ENCODE results near the gene STAT1.

STAT1 gene

DNA sequence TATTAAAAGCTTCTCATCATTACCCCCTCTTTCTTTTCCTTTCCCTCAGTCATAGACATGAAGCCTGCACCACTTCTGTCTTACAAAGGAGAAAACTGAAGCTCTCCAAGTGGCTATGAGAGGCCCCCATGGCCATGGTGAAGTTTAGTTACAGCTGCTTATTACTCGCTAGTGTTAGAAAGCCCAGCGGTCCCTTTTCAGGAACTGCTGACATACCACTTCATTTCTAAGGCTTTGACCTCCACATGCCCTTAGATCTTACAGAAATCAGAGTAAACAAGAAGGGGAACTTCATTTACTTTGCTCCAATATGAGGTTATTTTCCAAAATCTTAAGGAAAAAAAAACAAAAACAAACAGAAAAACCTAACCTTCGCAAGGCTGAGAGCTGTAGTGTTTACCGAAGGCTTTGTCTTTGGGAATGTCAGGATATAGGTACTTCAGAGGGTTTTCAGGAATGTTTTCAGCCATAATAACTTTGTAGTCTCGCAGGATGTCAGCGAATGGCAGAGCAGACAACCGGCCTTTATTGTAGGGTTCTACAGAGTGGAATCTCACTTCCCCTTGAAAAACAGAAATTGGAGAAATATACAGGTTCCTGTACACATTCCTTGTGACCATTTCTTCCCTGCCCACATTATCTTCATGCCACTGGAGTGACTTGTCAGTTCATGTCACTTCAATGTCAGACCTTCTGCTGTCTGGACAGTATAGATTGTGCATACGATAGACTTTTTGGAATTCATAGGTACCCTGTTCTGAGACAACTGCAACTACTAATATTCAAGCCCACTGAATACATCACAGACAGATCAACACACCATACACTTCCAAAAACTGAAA lies 18.8 kb upstream of the STAT1 start:
- Histone ChIP-seq H3K4me3 (no peak overlapping the region), H3K27ac (no peak overlapping the region)
- DNase-seq (ENCODE audit: low spot score) = no peak
- TF ChIP-seq, protein P1, sequence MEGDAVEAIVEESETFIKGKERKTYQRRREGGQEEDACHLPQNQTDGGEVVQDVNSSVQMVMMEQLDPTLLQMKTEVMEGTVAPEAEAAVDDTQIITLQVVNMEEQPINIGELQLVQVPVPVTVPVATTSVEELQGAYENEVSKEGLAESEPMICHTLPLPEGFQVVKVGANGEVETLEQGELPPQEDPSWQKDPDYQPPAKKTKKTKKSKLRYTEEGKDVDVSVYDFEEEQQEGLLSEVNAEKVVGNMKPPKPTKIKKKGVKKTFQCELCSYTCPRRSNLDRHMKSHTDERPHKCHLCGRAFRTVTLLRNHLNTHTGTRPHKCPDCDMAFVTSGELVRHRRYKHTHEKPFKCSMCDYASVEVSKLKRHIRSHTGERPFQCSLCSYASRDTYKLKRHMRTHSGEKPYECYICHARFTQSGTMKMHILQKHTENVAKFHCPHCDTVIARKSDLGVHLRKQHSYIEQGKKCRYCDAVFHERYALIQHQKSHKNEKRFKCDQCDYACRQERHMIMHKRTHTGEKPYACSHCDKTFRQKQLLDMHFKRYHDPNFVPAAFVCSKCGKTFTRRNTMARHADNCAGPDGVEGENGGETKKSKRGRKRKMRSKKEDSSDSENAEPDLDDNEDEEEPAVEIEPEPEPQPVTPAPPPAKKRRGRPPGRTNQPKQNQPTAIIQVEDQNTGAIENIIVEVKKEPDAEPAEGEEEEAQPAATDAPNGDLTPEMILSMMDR (IDR thresholded peaks at IDR 0.05) = no peak

DNA sequence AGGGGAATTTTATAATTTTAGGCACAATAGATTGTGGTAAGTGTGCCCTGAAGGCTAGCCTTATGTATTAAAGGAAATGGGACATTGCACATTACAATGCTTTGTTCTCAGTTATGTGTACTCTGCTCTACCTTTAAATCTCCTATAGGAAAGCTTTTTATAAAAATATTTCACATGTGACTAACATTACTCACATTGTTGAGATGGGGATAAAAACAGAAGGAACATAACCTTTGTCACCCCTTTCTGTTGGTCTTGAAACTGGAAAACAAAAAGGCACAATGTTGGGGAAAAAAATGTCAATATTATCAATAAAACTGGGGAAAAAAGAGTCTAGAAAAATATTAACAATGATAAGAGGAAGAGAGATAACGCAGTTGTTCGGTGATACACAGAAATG lies 17.3 kb upstream of the STAT1 start:
- TF ChIP-seq, protein P1 (IDR thresholded peaks at IDR 0.05) = no peak
- no peak for DNase-seq (ENCODE audit: low spot score)
- Histone ChIP-seq H3K4me3 (no peak overlapping the region), H3K27ac (no peak overlapping the region)

DNA sequence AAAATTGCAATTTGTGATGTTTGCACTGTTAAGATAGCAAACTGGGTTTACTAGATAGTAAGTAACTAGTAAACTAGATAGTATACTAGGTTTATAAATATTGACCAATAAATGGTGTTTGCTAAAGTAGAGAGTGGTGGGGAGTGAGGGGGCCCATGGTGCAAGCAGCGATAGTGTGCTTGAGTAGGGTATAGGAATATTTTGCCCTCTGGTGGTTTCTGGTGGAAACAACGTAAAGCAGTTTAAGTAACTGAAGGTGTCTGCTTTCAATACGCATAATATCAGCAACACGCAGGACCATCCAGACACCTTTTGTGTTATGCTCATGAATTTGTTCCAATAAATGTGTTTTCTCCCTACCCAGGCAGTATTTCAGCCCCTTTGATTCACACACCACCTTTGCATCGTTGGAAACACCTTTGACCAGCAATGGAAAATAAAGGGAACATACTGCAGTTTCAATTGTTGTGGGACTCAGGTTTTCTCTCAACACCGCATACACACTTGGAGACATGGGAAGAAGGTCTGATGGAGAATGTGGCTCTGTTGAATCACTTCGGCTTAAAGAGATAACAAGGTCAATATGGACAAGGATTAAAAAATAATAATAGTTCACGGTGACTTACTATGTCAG lies 16.7 kb upstream of the STAT1 start:
- no peak for DNase-seq (ENCODE audit: low spot score)
- H3K4me3 ChIP-seq = peak overlapping the region; percentile 45
- TF ChIP-seq, protein P1 (IDR thresholded peaks at IDR 0.05) = peak; percentile 40
- no peak overlapping the region for H3K27ac ChIP-seq

DNA sequence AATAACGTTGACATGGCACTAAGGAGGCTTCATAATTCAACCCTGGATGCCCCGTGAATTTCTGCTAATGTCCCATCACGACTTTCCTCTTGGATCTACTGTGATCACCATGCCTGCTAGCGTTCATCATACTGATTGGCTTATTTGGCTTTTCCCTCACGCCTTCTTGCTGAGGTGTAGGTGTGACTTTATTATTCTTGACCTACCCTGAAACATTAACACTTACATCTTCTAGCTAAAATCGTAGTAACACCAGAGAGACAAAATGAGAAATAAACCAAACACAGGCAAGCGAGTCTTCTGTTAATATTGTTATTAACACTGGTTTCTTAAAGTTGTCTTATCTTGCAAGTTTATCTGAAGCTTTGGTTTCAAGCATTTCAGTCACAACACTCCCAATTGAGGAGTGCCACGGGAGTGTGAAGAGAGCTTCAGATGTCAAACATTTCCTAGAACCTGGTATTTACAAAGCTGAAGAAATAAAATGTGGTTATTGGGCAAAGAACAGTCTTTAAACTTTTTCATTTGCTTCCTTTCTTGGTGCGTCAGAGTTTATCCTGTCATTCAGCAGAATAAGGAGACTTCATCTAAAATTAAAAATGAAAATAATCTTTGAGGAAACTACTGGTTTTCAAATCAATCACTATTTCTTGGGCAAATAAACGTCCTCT lies 15.4 kb upstream of the STAT1 start:
- no peak for DNase-seq (ENCODE audit: low spot score)
- no peak overlapping the region for H3K27ac ChIP-seq
- H3K4me3 ChIP-seq = no peak overlapping the region
- TF ChIP-seq, protein P1 (IDR thresholded peaks at IDR 0.05) = no peak

DNA sequence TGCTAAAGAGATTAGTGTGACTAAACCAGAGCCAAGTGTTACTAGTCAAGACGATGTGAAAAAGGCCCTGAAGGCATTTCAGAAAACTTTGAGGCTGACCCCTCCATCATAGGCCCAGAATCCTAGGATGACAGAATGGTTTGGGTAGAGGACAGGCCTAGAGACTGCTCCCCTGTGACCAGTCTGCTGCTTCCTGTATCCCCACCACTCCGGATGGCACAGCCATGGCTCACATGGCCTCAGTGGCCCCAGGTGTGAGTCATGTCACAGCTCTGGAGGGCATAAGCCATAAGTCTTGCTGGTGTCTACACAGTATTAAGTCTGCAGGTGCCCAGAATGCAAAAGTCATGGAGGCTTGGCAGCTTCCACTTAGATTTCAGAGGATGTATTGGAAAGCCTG lies 12.4 kb upstream of the STAT1 start:
- Histone ChIP-seq H3K4me3 (no peak overlapping the region), H3K27ac (no peak overlapping the region)
- TF ChIP-seq, protein P1 (IDR thresholded peaks at IDR 0.05) = no peak
- DNase-seq (ENCODE audit: low spot score) = no peak

DNA sequence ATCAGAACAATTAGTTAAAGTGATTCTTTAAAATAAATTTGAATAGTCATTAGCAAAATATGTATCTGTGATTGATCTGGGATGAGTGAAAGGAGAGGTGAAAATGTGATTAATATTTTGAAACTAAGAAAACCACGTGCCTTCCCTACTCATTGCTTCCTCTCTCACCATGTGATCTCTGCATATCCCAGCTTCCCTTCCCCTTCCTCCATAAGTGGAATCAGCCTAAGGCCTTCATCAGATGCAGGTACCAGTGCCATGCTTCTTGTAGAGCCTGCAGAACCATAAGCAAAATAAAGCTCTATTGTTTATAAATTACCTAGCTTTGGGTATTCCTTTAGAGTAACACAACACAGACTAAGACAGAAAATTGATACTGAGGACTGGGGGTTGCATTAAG lies 11.2 kb upstream of the STAT1 start:
- TF ChIP-seq, protein P1 (IDR thresholded peaks at IDR 0.05) = no peak
- DNase-seq (ENCODE audit: low spot score) = no peak
- no peak overlapping the region for H3K4me3 ChIP-seq
- no peak overlapping the region for H3K27ac ChIP-seq
